GM18526 (cell line): ENCODE measurements around the gene LPCAT3.

ENCODE experiments used
- POLR2A ChIP-seq: IDR thresholded peaks from 3 replicates; pipeline ENCODE4 v1.6.1; 2011; ENCODE audit not compliant: insufficient read length; ENCODE audit errors: extremely low read depth

LPCAT3 gene

DNA sequence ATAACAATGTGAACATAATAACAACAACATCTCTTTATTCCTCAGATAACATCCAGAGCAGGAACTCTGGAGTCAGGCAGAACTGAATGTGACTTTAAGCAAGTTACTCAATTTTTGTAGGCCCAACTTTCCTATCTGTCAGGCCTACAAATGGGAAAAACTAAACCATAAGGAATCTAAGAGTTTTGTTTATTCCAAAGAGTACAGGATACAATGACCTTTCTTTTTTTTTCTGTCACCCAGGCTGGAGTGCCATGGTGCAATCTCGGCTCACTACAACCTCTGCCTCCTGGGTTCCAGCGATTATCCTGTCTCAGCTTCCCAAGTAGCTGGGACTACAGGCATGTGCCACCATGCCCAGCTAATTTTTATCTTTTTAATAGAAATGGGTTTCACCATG lies 9.4 kb downstream of the LPCAT3 start:
- no peak for TF ChIP-seq POLR2A

DNA sequence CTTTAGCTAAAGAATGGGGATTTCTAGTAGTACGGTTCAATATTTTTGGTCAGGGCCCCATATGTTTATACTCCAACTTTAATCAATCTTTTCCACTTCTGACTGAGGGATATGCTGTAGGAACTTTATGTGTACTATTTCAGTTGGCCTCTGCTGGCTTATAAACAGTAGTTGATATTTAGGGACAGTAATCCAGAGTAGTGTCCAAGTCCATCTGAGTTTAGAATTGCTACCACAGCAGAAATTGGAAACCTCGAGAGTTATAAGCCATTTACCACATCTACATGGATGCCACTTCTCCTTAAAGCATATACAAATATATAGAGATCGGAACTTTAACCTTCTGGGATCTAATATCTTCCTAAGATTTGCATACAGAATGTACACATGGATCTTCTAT lies 11.6 kb downstream of the LPCAT3 start:
- TF ChIP-seq POLR2A: no peak

DNA sequence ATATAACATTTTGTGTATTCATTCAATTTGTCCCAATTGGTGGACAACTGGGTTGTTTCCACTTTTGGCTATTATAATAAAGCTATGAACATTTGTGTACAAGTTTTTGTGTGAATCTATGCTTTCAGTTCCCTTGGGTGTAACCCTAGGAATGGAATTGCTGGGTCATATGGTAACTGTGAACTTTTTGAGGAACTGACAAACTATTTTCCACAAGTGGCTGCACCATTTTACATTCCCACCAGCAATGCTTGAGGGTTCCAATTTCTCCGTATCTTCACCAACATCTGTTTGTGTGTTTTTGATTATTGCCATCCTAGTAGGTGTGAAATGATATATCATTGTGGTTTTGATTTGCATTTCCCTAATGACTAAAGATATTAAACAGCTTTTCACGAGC lies 13.0 kb downstream of the LPCAT3 start:
- no peak for TF ChIP-seq POLR2A

DNA sequence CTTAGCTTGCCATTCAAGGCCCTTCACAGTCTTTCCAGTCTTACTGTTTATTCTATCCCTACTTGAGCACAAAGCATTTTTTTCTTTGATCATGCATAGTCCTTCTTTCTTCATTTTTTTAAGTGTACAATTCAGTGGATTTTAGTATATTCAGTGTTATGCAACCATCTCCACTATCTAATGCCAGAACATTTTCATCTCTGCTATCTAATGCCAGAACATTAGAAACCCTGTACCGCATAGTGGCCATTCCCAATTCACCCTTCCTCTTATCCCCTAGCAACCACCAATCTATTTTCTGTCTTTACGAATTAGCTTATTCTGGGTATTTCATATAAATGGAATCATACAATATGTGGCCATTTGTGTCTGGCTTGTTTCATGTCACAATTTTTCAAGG lies 13.4 kb downstream of the LPCAT3 start:
- no peak for TF ChIP-seq POLR2A

DNA sequence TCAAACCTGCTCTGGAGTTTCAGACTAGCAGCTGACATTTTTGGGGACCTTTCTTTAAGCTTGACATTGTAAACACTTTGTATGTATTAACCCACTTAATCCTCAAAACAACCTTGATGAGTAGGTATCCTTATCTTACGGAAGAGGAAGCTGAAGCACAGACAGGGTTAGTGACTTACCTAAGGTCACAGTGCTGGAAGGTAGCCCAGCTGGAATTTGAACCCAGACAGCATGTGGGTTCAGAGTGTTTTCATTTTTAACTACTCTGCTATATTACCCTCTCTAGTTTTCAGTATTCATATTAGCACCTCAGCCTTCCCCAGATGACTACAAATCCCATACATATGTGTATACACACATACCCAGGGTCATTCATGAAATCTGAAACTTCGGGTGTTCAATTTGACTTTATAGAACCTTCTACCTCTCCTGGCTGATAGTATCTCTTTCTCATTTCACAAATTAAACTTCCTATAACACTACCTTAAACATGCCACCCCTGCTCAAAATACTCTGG lies 13.9 kb downstream of the LPCAT3 start:
- TF ChIP-seq POLR2A: no peak

DNA sequence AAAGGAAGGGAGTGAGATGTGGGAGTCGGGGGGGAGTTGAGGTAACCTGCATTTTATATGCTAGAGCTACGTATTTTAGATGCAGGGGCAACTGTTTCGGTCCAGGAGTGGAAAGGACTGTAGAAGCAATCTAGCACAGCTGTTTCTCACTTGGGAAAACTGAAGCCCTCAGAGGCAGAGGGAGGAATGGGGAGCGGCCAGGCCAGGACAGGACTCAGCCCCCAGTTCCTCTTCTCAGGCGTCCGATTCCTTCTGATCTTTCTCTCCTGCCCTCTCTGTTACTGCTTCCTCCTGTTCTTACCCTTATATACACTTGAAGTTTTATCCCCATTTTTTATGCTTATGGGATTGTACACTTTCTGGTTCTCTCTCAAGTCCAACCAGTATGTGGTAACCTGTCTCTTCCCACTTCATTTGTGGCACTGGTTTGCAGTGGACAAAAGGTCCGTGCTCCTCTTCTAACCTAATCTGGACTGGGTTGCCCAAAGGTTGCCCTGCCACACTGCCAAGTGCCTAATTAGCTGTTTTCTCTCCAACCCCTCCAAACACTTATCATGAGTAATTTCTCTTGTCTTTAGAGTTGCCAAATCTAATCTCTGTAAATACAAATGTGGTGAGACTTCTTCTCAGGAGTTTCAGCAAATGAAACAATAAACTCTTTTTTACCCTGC lies 16.2 kb downstream of the LPCAT3 start:
- TF ChIP-seq POLR2A: no peak

DNA sequence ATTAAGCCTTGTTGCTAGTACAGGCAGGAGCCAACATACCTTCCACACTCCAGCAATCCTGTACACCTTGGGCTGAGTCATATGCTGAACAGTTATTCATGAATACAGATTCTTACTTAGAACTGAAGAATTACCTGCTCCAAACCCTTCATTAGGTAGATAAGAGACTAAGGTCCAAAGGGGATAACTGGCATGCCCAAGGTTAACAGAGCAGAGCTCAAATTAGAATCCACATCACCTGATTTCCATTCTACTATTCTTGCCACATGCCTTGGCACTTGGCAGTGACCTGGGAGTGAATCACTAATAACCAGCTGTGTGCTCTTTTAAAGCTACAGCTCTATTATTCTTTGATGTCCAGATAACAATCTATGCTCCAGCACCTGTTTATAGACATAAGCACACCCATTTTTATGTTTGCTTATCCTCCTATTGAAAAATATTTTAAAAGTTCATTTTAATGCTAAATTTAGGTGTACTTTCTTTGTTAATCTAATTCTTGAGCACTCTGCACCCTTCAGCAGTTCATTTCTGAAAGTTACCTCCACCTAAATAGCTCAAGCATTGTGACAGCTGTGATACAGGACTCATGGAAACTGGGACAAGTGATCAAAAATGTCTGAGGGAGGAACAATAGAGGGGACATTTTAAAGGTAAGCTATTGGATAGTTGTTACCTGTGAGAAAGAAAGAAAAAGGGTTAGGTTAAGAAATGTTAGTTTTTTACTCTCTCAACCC lies 19.4 kb downstream of the LPCAT3 start:
- no peak for TF ChIP-seq POLR2A

DNA sequence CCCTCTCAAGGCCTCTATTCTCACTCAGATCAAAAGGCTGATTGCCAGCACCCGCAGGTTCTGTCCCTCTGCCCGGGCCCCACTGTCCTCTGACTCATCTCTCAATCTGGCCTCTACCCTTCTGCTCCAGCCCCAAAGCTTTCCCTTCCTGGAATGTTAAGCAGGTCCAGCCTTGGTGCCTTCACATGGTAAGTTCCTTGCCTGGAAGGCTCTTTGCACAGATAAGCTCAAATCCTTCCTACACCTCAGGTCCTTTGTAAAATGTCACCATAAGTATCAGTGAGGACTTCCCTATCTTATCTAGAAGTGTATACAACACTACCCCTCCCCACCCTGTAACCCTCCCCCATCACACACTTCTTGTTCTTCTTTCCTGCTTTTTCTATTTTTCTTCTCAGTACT lies 22.2 kb downstream of the LPCAT3 start:
- no peak for TF ChIP-seq POLR2A

DNA sequence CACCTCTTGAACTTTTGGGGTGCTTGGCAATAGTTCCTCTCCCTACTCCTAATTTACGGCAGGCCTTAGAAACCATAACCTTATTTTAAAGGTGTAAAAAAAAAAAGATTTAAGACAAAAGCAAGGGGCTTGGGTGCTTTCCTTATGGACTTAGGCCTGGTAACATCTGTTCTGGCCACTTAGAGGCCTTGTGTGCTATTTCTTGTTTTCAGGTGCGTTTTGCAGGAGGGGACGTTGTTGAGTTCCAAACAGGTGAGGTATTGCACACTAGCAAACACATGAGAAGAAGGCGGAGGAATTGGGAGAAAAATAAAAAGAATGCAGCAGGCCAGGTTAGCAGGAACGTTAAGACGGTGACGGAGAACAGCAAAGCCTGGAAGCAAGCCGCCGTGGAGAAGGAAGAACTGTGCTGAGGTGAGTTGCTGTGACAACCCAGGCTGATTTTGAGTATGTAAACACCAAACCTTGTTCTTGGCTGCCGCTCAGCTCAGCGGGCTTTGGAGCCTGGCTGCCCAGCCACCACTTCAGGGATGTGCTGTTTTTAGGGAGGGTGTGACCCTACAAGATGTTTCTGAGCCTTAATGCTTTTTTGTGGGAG lies 30.2 kb downstream of the LPCAT3 start:
- TF ChIP-seq POLR2A: no peak

DNA sequence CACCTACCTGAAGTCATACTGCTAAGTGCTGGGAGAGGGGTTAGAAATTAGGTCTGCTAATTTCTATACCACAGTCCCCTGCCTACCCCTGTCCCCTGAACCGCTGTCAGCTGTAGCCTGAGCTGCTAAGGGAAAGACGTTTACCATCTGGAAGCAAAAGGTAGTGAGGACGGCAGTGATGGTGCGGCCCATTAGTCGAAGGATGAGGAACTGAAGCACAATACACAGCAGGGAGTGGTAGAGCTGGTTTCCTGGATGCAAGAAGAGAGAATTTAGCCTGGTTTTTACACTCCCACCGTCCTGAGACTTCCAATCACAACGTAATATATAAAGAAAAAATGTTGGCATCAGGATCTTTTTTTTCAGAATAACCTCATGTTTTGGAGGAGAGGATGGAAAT lies 35.7 kb downstream of the LPCAT3 start:
- TF ChIP-seq POLR2A: no peak

DNA sequence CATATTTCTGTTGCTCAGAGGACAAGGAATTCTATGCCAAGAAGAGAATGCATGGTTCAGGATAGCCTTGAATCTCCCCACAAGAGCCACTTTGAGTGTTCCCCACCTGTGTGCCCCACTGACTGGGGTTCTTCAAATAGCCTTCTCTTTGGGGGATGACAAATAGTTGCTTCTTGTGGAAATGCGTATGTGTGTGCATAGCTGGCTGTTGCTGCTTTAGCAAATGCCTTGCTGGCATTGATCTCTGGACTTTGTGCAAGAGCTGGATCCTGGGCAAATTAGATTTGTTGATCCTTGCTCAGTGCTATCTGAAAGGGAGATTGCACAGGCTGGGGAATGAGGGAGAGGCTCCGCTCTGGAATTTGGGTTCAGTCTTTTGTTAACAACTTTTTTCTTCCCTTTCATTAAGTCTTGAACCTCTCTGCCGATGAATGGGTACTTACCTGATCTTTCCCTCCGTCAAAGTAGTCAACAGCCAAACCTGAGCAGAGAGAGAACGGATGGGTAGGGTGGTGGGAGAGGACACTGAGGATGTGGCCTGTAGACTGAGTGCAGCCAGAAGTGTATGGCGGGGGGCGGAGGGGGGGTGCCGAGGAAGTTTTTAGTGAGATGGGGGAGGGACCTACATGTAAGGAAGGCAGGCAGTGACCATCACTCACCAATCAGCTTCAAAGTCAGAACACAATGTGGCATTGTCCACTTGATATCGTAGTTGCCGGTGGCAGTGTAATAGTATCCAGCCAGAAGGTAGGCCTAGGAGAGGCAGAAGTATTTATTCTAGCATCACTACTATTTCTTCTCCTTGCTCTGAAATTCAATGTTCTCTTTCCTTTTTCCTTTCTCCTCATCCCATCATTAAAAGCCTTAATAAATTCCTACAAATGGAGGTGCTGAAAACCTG lies 36.9 kb downstream of the LPCAT3 start:
- no peak for TF ChIP-seq POLR2A

DNA sequence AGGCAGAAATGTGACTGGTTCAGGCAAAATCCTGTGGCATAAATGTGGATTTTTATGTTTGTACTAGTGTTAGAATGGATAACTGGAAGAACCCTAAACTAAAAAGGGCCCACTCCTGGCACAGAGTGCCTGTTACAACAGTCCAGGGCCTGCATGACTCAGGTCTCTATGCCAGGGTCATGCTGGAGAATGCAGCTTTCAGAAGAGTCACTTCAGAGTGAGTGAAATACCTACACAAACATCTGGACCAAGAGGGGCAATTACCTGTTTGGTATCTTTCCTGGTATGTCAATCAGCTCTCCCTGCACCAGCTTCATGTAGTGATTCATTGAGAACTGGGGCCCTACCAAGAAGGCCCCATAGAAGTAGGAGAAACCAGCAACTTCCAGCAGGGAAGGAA lies 37.5 kb downstream of the LPCAT3 start:
- TF ChIP-seq POLR2A: no peak

DNA sequence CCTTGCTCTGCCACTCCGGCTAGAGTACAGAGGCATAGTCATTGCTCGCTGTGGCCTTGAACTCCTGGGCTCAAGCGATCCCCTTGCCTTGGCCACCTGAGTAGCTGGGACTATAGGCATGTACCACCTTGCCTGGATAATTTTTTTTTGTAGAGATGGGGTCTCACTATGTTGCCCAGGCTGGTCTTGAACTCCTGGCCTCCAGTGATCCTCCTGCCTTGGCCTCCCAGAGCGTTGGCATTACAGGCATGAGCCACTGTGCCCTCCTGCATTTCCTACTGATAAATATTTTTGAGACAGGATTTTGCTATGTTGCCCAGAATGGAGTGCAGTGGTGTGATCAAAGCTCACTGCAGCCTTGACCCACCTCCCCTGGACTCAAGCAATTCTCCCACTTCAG lies 38.2 kb downstream of the LPCAT3 start:
- no peak for TF ChIP-seq POLR2A

DNA sequence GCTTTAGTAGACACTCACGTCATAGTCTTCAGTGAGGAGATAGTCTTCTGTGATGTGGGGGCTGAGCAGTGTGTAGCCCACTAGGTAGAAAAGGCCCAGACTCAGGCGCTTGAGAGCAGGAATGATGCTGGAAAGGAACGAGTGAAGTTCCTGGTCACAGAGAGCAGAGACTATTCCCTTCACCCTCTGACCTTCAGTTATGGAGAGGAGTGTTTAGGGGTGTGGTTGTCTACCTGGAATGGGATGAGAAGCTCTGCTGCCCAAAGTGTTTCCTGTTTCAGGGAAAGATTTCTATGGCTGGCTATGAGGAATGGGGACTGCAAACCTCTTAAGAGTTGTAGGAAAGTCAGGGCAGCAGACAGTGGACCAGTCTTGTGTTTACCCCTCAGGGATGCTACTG lies 38.8 kb downstream of the LPCAT3 start:
- no peak for TF ChIP-seq POLR2A

DNA sequence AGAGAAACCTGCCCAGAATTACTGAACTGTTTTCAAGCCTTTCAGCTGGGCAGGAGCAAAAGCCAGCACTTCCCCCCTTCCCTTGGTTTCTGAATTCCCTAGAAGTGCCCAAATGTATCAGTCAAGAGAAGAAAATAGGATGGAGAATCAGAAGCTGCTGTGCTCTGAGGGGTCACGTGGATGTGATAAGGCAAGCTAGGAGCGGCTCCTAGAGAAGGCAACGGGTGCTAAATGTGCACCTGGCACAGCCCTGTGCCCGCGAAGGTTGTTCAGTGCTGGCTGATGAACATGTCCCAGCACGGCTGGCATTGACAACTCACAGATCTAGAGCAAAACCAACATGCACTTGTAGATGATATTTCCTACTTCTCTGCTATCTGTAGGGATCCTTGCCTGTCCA lies 39.3 kb downstream of the LPCAT3 start:
- no peak for TF ChIP-seq POLR2A
